GM21576 (cell line): ENCODE results near the gene ASPDH.
"Not testable (repeated sequence)": the region's sequence is repeated elsewhere in the genome, so short reads cannot be mapped to it uniquely, and the experiment has no call there.

Experiments used
- ATAC-seq: cut with Tn5 transposase; IDR thresholded peaks from one replicate; pipeline ENCODE4 v1.9.1; 2021; ENCODE audit warnings: mild to moderate bottlenecking, moderate library complexity; ENCODE audit not compliant: unreplicated experiment

The ASPDH gene

GRCh38 chr19:50480281-50481111 is 33.2 kb downstream of the ASPDH start:
- ATAC-seq: no peak

GRCh38 chr19:50479761-50480251 is 33.9 kb downstream of the ASPDH start:
- no peak for ATAC-seq

DNA sequence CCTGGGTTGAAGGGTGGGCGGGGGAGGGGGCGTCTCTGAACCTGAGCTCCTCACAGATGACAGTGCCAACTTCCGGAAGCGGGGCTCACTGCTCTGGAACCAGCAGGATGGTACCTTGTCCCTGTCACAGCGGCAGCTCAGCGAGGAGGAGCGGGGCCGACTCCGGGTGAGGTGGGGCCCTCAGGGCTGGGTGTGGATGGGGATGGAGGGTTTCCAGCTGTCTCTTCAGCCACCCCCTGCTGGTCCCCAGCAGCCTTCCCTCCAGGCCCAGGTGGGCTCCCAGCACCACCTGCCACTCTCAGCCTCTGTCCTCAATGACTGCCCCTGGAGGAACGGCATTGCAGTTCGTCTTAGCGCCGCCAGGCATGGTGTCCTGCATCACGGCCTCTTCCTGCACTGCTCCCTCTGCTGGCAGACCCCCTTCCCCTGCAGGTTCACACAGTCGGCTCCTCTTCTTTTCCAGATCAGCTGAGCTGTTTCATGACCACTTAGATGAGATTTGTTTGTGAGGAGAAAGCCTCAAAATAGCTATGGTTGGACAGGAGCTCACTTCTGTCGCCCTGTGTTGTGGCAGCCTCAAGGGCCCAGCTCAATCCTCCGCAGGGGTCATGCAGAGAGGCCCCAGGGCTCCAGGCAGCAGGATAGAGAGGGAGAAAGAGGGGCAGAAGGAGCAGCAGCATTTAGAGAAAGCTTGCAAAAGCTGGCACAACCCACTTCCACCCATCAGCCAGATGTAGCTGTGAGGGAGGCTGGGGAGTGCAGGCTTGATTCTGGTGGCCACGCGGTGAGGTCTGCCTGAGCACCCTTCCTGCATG is 34.6 kb downstream of the ASPDH start:
- no peak for ATAC-seq

GRCh38 chr19:50477751-50478515 is 35.8 kb downstream of the ASPDH start:
- ATAC-seq: no peak

GRCh38 chr19:50476907-50477238 is 36.8 kb downstream of the ASPDH start:
- no peak for ATAC-seq

- ATAC-seq: peak; percentile 70
Measured at GRCh38 chr19:50476224-50476906, 37.3 kb downstream of the ASPDH start, which contains the start of the genes EMC10 and GARIN5A. EMC10 (plus strand) TSS chr19:50476507; CDS start chr19:50476545, 38 bp downstream. GARIN5A (minus strand) TSS chr19:50476848; CDS start chr19:50476388, 460 bp downstream.

- no peak for ATAC-seq
Measured at GRCh38 chr19:50475736-50476223, 37.9 kb downstream of the ASPDH start.

GRCh38 chr19:50475101-50475568 is 38.6 kb downstream of the ASPDH start:
- no peak for ATAC-seq

DNA sequence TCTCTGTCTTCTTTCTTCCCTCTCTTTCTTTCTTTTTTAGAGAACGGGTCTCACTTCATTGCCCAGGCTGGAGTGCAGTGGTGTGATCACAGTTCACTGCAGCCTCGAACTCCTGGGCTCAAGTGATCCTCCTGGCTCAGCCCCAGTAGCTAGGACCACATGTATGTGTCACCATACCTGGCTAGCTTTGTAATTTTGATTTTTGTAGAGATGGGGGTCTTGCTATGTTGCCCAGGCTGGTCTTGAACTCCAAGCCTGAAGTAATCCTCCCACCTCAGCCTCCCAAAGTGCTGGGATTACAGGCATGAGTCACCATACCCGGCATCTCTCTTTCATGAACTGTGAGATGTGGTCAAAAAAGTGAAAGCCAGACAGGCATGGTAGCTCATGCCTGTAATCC is 40.4 kb downstream of the ASPDH start:
- ATAC-seq: not testable (repeated sequence)

DNA sequence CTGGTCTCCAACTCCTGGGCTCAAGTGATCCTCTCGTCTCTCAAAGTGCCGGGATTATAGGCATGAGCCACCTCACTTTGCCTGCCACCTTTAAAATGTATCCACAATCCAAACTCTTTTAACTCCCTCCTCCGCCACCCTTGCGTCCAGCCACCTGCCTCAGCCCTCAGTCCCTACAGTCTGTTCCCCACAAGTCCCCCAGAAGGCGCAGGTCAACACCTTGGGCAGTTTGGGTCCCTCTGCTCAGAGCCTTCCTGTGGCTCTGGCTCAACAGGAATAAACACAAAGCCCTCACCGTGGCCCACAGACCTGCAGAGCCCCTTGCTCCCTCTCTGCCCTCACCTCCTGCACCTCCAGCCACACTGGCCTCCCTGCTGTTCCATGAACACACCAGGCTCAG is 44.9 kb downstream of the ASPDH start:
- no peak for ATAC-seq

DNA sequence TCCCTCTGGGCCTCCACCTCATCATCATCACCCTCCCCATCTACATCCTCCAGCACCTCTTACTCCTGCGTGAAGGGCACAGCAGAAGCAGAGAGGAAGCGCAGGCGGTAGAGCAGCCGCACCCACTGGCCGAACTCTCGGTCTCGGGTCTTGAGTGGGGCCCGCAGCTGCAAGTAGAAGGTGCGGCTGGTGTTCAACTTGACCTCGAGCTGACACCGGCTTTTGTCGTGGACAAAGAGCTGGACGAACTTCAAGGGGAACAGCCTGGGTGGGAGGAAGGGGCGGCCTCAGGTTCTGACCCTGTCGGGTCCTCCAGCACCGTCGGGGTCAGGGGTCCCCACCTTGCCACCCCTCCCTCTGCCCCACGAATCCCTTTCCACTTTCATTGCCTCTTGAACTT is 46.1 kb downstream of the ASPDH start:
- ATAC-seq: no peak

DNA sequence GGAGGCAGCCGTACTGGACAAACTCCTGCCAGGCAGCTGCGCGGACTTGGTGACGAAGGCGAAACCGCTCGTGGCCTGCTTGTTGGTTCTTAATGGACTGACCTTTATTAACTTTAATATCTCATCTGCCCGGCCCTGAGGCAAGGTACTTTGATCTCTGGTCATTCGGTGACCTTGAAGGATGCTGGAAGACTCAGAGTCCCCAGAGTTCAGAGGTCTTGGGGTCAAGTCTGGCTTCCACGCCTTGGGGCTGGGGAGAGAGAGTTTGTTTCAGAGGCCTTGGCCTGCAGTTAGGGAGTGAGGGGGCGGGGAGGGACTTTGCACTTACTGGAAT is 47.0 kb downstream of the ASPDH start:
- ATAC-seq: no peak

DNA sequence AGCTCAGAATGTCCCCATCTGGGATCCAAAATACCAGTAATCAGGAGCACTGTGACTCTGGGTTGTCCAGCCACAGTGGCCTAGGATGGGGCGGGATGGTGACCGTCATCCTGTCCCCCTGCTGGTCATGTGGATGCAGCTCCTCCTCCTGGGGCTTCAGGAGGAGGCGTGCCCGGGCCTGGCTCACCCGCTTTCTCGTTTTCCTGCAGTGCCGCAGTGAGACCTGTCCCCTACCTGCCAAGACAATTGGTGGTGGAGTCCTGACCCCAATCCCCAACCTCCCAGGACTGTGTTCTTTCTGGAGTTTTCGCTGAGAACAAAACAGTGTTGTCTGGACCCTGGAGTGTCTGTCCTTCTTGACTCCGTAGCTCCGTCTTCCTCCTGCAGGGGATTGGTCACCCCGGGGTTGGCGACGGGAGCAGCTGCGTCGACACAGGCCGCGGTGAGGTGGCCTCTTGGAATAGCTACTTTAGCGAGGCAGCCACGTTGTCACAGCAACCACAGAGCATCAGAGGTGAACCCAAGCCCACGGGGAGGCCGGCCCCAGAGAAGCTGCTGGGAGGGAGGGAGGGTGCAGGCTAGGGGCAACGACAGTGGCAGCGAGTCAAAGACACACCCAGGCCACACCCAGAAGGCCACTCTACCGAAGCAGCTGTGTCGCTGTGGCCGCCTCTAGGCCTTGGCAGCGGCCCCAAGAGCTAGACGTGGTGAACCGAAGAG is 47.6 kb downstream of the ASPDH start:
- no peak for ATAC-seq

DNA sequence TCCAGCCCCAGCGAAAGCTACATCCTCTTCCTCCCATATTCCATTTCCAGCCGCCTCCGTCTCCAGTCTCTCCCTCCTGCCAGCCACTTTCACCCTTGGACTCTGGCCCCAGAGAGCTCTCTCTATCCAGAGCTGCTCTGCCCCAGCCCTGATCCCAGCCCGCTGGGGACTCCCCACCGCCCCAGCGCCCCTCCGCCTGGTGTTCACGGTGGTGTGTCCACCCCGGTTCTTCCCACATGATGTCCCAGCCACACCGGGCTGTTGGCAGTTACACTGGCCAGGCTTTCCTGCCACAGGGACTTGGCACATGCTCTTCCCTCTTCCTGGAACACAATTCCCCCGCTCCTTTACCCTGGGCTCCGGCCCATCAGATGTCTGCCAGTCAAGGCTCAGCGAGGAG is 48.7 kb downstream of the ASPDH start:
- ATAC-seq: no peak

DNA sequence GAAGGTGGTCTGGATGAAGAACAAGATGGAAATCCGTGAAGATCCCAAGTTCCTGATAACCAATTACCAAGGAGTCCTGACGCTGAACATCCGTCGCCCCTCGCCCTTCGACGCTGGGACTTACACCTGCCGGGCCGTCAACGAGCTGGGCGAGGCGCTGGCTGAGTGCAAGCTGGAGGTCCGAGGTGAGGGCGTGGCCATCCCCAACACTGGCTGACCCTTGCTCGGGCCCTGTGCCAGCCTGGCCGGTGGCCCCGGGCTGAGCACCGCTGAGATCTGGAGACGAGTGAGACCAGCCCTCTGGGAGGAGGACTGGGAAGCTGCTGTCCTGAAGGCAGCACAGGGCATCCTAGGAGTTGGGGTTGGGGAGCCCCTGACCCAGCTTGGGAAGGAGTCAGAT is 49.4 kb downstream of the ASPDH start:
- ATAC-seq: no peak

- ATAC-seq: no peak
Measured at GRCh38 chr19:50462970-50463369, 50.7 kb downstream of the ASPDH start.
